ENCODE measurements around the gene ZNF732. TPM values are rescaled to one million over a fixed set of nuclear protein-coding genes. Genes with fewer than 3 reads are reported as not detected.
"Not testable (repeated sequence)": the region's sequence is repeated elsewhere in the genome, so short reads cannot be mapped to it uniquely, and the experiment has no call there.

ZNF732 gene
- total RNA-seq, 1 experiment from 2014 or later = not detected

DNA sequence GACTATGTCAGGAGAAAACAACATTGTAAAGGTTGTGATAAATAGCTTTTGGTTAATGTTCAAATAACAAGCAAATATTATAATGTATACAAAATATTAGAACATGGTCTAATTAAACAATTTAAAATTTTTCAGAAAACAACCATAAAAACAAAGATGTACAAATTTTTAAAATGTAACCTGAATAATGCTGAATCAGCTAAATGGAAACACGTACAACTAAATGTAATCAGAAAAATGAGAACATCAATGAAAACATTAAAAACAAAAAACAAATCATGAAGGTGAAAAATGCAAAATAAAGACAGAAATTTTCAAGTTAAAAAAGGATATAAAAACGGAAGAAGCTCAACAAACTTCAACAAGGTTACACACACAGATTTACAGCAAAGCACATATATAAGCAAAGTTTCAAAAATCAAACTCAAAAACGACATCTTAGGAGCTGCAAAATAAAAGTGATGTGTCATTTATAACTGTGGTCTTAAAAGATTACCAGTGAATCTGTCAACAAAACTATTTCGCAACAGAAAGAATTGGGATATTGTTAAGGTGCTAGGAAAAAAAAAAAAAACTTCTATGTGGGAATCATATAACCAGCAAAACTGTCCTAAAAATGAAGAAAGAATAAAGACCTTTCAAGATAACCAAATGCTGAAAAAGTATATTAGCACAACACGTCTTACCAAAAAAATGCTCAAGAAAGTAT, 31.8 kb downstream of the ZNF732 start:
- H3K9me3 ChIP-seq = peaks cover 9% of the 10 kb centered on the region; the same call in 1 of the 2 replicates
- no peak overlapping the region for H3K4me3 ChIP-seq
- no peaks in the 10 kb centered on the region for H3K36me3 ChIP-seq
- DNase-seq = no peak
- H3K27me3 ChIP-seq = no peaks in the 10 kb centered on the region

DNA sequence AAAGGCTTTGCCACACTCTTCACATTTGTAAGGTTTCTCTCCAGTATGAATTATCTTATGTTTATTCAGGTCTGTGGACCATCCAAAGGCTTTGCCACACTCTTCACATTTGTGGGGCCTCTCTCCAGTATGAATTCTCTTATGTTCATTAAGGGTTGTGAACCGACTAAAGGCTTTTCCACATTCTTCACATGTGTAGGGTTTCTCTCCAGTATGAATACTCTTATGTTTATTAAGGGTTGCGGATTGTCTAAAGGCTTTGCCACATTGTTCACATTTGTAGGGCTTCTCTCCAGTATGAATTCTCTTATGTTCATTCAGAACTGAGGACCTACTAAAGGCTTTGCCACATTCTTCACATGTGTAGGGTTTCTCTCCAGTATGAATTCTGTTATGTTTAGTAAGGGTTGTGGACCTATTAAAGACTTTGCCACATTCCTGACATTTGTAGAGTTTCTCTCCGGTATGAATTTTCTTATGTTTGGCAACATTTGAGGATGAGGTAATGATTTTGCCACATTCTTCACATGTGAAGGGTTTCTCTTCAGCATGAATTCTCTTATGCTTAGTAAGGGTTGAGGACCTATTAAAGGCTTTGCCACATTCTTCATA, 33.7 kb downstream of the ZNF732 start:
- H3K9me3 ChIP-seq = peaks cover 9% of the 10 kb centered on the region; the same call in 1 of the 2 replicates
- no peak for DNase-seq
- H3K27me3 ChIP-seq = no peaks in the 10 kb centered on the region

DNA sequence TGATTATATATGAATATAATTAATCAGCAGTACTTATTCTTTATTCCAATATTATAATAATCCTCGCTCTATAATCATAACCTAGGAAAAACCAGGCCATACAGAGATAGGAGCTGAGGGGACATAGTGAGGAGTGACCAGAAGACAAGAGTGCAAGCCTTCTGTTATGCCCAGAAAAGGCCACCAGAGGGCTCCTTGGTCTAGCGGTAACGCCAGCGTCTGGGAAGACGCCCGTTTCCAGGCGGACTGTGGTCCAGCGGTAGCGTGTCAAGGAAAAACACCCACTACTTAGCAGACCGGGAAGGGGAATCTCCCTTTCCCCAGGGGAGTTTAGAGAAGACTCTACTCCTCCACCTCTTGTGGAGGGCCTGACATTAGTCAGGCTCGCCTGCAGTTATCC, 46.0 kb downstream of the ZNF732 start:
- peaks cover 10% of the 10 kb centered on the region for H3K9me3 ChIP-seq
- not testable (repeated sequence) for H3K27me3 ChIP-seq

More for the DNA sequence above, 33.7 kb downstream of the ZNF732 start:
- H3K36me3 ChIP-seq = no peaks in the 10 kb centered on the region
- no peak overlapping the region for H3K4me3 ChIP-seq

DNA sequence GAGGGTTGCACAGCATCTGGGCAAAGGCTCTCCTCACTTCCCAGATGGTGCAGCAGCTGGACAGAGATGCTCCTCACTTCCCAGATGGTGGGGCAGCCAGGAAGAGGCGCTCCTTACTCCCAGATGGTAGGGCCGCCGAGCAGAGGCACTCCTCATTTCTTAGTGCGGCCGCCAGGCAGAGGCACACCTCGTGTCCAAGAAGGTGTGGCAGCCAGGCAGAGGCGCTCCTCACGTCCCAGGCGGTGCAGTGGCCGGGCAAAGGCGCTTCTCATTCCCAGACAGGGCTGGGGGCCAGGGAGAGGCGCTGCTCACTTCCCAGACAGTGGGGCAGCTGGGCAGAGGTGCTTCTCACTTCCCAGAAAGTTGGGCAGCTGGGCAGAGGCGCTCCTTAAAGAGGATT, 48.8 kb downstream of the ZNF732 start:
- H3K4me3 ChIP-seq = no peak overlapping the region
- H3K9me3 ChIP-seq = peaks cover 10% of the 10 kb centered on the region
- no peak for DNase-seq

More for the DNA sequence above, 46.0 kb downstream of the ZNF732 start:
- H3K4me3 ChIP-seq, H3K36me3 ChIP-seq, DNase-seq: not testable (repeated sequence)

DNA sequence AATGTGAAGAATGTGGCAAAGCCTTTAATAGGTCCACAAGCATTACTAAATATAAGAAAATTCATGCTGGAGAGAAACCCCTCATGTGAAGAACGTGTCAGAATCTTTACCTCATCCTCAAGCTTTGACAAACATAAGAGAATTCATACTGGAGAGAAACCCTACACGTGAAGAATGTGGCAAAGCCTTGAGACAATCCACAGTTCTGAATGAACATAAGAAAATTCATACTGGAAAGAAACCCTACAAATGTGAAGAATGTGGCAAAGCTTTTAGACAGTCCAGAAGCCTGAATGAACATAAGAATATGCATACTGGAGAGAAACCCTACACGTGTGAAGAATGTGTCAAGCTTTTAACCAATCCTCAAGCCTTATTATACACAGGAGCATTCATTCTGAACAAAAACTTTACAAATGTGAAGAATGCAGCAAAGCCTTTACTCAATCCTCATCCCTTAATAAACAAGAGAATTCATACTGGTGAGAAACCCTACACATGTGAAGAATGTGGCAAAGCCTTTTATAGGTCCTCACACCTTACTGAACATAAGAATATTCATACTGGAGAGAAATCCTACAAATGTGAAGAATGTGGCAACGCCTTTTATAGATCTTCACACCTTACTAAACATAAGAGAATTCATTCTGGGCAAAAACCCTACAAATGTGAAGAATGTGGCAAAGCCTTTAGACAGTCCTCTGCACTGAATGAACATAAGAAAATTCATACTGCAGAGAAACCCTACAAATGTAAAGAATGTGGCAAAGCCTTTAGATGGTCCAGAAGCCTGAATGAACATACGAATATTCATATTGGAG, 51.1 kb downstream of the ZNF732 start:
- H3K9me3 ChIP-seq = peaks cover 12% of the 10 kb centered on the region
- no peak overlapping the region for H3K4me3 ChIP-seq
- DNase-seq = no peak
- no peaks in the 10 kb centered on the region for H3K27me3 ChIP-seq
- H3K36me3 ChIP-seq = no peaks in the 10 kb centered on the region

More for the DNA sequence above, 48.8 kb downstream of the ZNF732 start:
- no peaks in the 10 kb centered on the region for H3K27me3 ChIP-seq
- no peaks in the 10 kb centered on the region for H3K36me3 ChIP-seq

DNA sequence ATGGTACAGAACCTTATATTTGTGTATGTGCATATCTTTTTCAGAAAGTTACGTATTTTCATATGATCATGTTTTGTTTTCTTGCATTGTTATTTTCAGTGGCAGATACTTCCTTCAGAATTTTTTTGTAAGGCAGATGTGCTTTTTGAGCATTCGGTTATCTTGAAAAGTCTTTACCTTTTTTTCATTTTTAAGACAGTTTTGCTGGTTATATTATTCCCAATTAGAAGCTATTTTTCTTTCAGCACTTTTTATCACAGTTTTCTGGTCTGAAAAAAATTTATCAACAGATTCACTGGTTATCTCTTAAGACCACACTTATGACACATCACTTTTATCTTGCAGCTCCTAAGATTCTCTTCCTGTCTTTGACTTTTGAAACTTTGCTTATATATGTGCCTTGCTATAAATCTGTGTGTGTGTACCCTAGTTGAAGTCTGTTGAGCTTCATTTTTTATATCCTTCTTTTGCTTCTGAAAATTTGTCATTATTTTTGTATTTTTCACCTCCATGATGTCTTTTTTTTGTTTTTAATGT, 53.1 kb downstream of the ZNF732 start:
- Histone ChIP-seq H3K4me3 (no peak overlapping the region), H3K9me3 (peaks cover 12% of the 10 kb centered on the region), H3K27me3 (no peaks in the 10 kb centered on the region), H3K36me3 (no peaks in the 10 kb centered on the region)
- no peak for DNase-seq

DNA sequence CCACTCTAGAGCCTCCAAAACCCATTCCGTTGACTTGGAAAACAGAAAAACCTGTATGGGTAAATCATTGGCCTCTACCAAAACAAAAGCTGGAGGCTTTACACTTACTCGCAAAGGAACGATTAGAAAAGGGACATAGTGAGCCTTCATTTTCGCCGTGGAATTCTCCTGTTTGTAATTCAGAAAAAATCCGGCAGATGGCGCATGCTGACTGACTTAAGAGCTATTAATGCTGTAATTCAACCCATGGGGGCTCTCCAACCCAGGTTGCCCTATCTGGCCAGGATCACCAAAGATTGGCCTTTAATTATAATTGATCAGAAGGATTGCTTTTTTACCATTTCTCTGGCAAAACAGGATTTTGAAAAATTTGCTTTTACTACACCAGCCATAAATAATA, 60.8 kb downstream of the ZNF732 start:
- Histone ChIP-seq H3K36me3 (no peaks in the 10 kb centered on the region; the same call in 1 of the 2 replicates), H3K4me3 (no peak overlapping the region), H3K27me3 (no peaks in the 10 kb centered on the region), H3K9me3 (no peaks in the 10 kb centered on the region)
- no peak for DNase-seq

DNA sequence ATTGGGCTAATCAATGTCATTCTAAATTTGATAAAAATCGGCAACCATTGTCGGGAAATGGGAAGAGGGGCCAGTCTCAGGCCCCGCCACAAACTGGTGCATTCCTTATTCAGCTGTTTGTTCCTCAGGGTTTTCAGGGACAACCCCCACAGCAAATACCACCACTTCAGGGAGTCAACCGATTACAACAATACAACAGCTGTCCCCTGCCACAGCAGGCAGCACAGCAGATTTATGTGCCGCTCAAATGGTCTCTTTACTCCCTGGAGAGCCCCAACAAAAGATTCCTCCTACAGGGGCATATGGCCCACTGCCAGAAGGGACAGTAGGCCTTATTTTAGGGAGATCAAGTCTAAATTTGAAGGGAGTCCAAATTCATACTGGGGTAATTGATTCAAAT, 61.8 kb downstream of the ZNF732 start:
- Histone ChIP-seq H3K4me3 (no peak overlapping the region), H3K27me3 (no peaks in the 10 kb centered on the region), H3K9me3 (no peaks in the 10 kb centered on the region), H3K36me3 (no peaks in the 10 kb centered on the region; the same call in 1 of the 2 replicates)
- no peak for DNase-seq

DNA sequence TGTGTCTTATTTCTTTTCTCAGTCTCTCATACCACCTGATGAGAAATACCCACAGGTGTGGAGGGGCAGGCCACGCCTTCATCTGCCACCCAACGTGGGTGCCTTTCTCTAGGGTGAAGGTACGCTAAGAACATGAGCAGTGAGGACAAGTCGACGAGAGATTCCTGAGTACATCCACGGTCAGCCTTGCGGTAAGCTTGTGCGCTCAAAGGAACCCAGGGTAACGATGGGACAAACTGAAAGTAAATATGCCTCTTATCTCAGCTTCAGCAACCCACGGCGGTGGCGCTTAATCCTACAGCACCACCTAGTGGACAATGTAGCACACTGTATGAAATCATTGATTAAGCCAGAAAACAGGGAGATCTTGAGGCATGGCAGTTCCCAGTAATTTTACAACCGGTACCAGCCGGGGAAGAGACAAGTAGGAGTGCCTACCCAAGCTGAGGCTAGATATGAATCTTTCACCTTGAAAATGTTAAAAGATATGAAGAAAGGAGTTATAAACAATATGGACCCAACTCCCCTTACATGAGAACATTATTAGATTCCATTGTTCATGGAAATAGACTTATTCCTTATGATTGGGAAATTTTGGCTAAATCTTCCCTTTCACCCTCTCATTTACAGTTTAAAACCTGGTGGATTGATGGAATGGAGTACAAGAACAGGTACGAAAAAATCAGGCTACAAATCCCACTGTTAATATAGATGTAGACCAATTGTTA, 63.0 kb downstream of the ZNF732 start:
- DNase-seq = no peak
- Histone ChIP-seq H3K36me3 (no peaks in the 10 kb centered on the region; the same call in 1 of the 2 replicates), H3K4me3 (no peak overlapping the region), H3K27me3 (no peaks in the 10 kb centered on the region), H3K9me3 (no peaks in the 10 kb centered on the region)

DNA sequence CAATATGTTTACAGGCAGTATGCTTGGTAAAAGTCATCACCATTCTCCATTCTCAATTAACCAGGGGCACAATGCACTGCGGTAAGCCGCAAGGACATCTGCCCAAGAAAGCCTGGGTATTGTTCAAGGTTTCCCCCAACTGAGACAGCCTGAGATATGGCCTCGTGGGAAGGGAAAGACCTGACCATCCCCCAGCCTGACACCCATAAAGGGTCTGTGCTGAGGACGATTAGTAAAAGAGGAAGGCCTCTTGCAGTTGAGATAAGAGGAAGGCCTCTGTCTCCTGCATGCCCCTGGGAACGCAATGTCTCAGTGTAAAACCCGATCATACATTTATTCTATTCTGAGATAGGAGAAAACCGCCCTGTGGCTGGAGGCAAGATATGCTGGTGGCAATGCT, 63.9 kb downstream of the ZNF732 start:
- not testable (repeated sequence) for DNase-seq, H3K36me3 ChIP-seq, H3K4me3 ChIP-seq, H3K27me3 ChIP-seq, H3K9me3 ChIP-seq

DNA sequence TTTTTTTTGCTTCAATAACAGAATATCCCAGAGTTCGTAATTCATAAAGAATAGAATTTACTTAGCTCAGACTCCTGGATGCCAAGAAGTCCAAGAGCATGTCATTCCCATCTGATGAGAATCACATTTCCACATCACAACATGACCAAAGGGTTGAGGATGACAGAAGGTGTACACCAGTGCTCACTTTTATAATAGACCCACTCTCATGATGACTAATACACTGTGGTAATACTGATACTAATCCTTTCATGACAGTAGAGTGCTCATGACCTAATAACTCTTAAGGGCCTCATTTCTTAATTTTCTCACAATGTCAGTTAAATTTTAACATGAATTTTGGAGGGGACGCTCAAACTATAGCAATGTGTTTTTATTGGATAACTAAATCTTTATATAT, 69.2 kb downstream of the ZNF732 start:
- no peaks in the 10 kb centered on the region for H3K27me3 ChIP-seq

DNA sequence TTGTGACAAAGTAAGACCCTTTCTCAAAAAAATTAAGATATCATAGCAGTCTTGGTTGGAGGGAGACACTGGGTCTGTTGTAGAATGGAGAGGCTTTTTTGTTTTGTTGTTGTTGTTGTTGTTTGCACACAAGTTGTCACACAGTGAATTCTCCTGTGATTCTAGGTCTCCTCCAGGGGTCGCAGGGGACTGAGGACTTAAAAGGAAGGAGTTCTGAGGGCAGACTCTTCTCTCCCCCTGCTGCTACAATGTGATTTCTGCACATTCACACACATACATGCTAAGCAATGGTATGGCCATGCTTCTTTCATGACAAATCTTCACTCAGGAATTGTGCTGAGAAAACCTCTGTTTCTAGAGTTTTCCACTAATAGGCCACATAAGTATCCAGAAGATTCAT, 71.1 kb downstream of the ZNF732 start:
- no peaks in the 10 kb centered on the region for H3K9me3 ChIP-seq
- no peak for DNase-seq
- H3K36me3 ChIP-seq = no peaks in the 10 kb centered on the region
- H3K4me3 ChIP-seq = no peak overlapping the region
- H3K27me3 ChIP-seq = no peaks in the 10 kb centered on the region

More for the DNA sequence above, 69.2 kb downstream of the ZNF732 start:
- DNase-seq = no peak
- no peak overlapping the region for H3K4me3 ChIP-seq
- H3K36me3 ChIP-seq = no peaks in the 10 kb centered on the region; the same call in 1 of the 2 replicates
- H3K9me3 ChIP-seq = no peaks in the 10 kb centered on the region

DNA sequence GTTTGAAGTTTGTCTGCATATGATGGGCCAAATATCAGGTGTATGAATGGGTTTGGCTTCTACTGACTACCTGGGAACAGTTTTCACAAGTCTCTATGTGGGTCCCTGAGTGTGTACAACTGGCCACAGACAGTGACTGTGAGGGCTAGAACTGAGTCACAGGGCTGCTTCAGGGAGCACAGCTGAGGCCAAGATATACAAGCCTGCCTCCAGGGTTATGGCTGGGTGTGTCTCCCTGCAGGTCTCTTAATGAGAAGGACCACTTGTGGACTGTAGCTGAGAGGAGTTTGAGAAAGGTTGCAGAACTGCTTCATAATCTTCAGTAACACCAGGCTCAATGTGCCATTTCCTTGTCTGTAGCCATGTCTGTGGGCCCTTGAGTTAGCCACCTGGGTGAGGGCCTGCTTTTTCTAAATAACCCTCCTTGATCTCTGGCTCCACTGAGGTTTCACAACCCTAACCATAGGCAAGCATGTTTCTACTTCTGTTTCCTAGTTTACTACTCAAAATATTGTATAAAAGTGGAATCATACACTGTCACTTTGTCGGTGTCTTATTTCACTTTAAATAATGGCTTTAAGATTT, 81.3 kb downstream of the ZNF732 start:
- Histone ChIP-seq H3K4me3 (no peak overlapping the region), H3K9me3 (no peaks in the 10 kb centered on the region), H3K27me3 (no peaks in the 10 kb centered on the region), H3K36me3 (no peaks in the 10 kb centered on the region)
- no peak for DNase-seq

All from MG63 (cell line).